Thyroid gland (tissue), 4 donors: ENCODE results near the gene NCKAP5.

Source experiments
- CTCF ChIP-seq, 6 experiments: fragments of 200-600 bp in 3 of 6; fragments of 450-650 bp in 3 of 6; sonication (generic) in 3 of 6; IDR thresholded peaks; one replicate each; pipeline ENCODE4 v1.5.1; 2016 to 2019; ENCODE audit warnings: antibody characterized with exemption in 6 of 6, mild to moderate bottlenecking in 2 of 6, inconsistent platforms in 1 of 6, moderate library complexity in 1 of 6
- POLR2A ChIP-seq, 2 donors: fragments of 450-650 bp; IDR thresholded peaks; one replicate each; pipeline ENCODE4 v1.6.1; 2017; ENCODE audit warnings: antibody characterized with exemption in 2 of 2, mild to moderate bottlenecking in 2 of 2, moderate library complexity in 1 of 2

- TF ChIP-seq CTCF (IDR thresholded peaks at IDR 0.05) (no peak), POLR2A (IDR thresholded peaks at IDR 0.05) (no peak)
Measured at GRCh38 chr2:132790207-132790785, 778.0 kb downstream of the NCKAP5 start.
